ENCODE data around the gene SMIM44.
"Not testable (repeated sequence)": the region's sequence is repeated elsewhere in the genome, so short reads cannot be mapped to it uniquely, and the experiment has no call there.

SMIM44 gene

GRCh38 chr19:3483226-3483628, at the start of gene SMIM44:
TSS of gene SMIM44 (minus strand) at chr19:3483441. CDS start at chr19:3483403, 38 bp downstream.
- no peak for DNase-seq

- no peak for DNase-seq
Measured at GRCh38 chr19:3533033-3533432, 49.8 kb upstream of the SMIM44 start.

GRCh38 chr19:3532154-3532786, 49.0 kb upstream of the SMIM44 start:
- no peak for DNase-seq

- DNase-seq, result no peak
Measured at GRCh38 chr19:3531716-3532115, 48.5 kb upstream of the SMIM44 start.

- no peak for DNase-seq
Measured at GRCh38 chr19:3530389-3530788, 47.1 kb upstream of the SMIM44 start.

GRCh38 chr19:3529299-3529698, 46.1 kb upstream of the SMIM44 start:
- not testable (repeated sequence) for DNase-seq

GRCh38 chr19:3528539-3529211, 45.4 kb upstream of the SMIM44 start:
- no peak for DNase-seq

- DNase-seq, result no peak
Measured at GRCh38 chr19:3528080-3528479, 44.8 kb upstream of the SMIM44 start.

GRCh38 chr19:3527238-3527910, 44.1 kb upstream of the SMIM44 start:
- DNase-seq, result no peak

- no peak for DNase-seq
Measured at GRCh38 chr19:3526507-3527237, 43.4 kb upstream of the SMIM44 start.

- DNase-seq, result no peak
Measured at GRCh38 chr19:3524904-3525451, 41.7 kb upstream of the SMIM44 start.

GRCh38 chr19:3524078-3524842, 41.0 kb upstream of the SMIM44 start:
- no peak for DNase-seq

GRCh38 chr19:3523361-3524077, 40.3 kb upstream of the SMIM44 start:
- DNase-seq, result no peak

GRCh38 chr19:3522421-3523360, 39.5 kb upstream of the SMIM44 start:
- no peak for DNase-seq

- DNase-seq, result no peak
Measured at GRCh38 chr19:3521104-3521445, 37.8 kb upstream of the SMIM44 start.

- no peak for DNase-seq
Measured at GRCh38 chr19:3520166-3521103, 37.2 kb upstream of the SMIM44 start.

GRCh38 chr19:3519126-3519525, 35.9 kb upstream of the SMIM44 start:
- DNase-seq, result no peak

- no peak for DNase-seq
Measured at GRCh38 chr19:3518659-3519058, 35.4 kb upstream of the SMIM44 start.

GRCh38 chr19:3518255-3518654, 35.0 kb upstream of the SMIM44 start:
- DNase-seq, result no peak
